Thoracic aorta (tissue), 2 donors: Measurements from ENCODE around the gene BICDL1. TPM values are rescaled to one million over a fixed set of nuclear protein-coding genes. Genes with fewer than 3 reads are reported as not detected.

Source experiments
- ATAC-seq: fragments of 150-250 bp; one replicate; pipeline ENCODE4 v1.8.0; 2017; ENCODE audit warnings: low read depth; ENCODE audit not compliant: insufficient number of reproducible peaks, low FRiP score
- DNase-seq: peaks from one replicate; pipeline ENCODE4 v3.0.0-alpha.2; 2020; ENCODE audit warnings: low spot score
- H3K27ac ChIP-seq, 2 donors: fragments of 200-600 bp; sonication (generic); 1 replicate in 1 of 2; 2 replicates in 1 of 2; pipeline ENCODE4 v1.5.1; 2016; ENCODE audit warnings: mild to moderate bottlenecking in 2 of 2, moderate library complexity in 2 of 2
- H3K27me3 ChIP-seq: fragments of 200-600 bp; sonication (generic); replicated peaks from 2 replicates; pipeline ENCODE4 v1.6.0; 2016; ENCODE audit warnings: mild to moderate bottlenecking; ENCODE audit not compliant: insufficient read depth
- H3K36me3 ChIP-seq: fragments of 200-600 bp; sonication (generic); one replicate; pipeline ENCODE4 v1.5.1; 2016
- H3K4me1 ChIP-seq, 2 donors: fragments of 200-600 bp; sonication (generic); 1 replicate in 1 of 2; 2 replicates in 1 of 2; pipeline versions ENCODE4 v1.5.1 to v1.6.0; 2016; ENCODE audit warnings: low read depth in 2 of 2, mild to moderate bottlenecking in 1 of 2; ENCODE audit not compliant: control insufficient read depth in 1 of 2
- H3K4me3 ChIP-seq: fragments of 200-600 bp; sonication (generic); 2 replicates; pipeline ENCODE4 v1.5.1; 2016; ENCODE audit warnings: mild to moderate bottlenecking
- H3K9me3 ChIP-seq: fragments of 200-600 bp; sonication (generic); 2 replicates; pipeline ENCODE4 v1.5.1; 2016
- total RNA-seq, 2 donors: library from RNA; depleted of rRNA; stranded (reverse); fragments of >200 nt; gene quantifications; one replicate each; pipeline versions ENCODE4 v1.1.0 to v1.2.3, GENCODE V29; 2016
- TF ChIP-seq, protein P1 (sequence below): fragments of 200-600 bp; sonication (generic); IDR thresholded peaks from one replicate; pipeline ENCODE4 v1.5.1; 2019; ENCODE audit warnings: antibody characterized with exemption

BICDL1 gene
- total RNA-seq, 2 donors from 2014 or later: 0.68 to 4.4 TPM

- TF ChIP-seq, protein P1, sequence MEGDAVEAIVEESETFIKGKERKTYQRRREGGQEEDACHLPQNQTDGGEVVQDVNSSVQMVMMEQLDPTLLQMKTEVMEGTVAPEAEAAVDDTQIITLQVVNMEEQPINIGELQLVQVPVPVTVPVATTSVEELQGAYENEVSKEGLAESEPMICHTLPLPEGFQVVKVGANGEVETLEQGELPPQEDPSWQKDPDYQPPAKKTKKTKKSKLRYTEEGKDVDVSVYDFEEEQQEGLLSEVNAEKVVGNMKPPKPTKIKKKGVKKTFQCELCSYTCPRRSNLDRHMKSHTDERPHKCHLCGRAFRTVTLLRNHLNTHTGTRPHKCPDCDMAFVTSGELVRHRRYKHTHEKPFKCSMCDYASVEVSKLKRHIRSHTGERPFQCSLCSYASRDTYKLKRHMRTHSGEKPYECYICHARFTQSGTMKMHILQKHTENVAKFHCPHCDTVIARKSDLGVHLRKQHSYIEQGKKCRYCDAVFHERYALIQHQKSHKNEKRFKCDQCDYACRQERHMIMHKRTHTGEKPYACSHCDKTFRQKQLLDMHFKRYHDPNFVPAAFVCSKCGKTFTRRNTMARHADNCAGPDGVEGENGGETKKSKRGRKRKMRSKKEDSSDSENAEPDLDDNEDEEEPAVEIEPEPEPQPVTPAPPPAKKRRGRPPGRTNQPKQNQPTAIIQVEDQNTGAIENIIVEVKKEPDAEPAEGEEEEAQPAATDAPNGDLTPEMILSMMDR: no peak
- Histone ChIP-seq H3K27me3 (no peaks in the 10 kb centered on the region), H3K27ac (no peak overlapping the region), H3K4me3 (no peak overlapping the region), H3K4me1 (no peaks in the 10 kb centered on the region), H3K9me3 (no peaks in the 10 kb centered on the region), H3K36me3 (no peaks in the 10 kb centered on the region)
- DNase-seq (no peak), ATAC-seq (no peak)
Measured at GRCh38 chr12:120066341-120066740, 77.3 kb downstream of the BICDL1 start.

- H3K9me3 ChIP-seq: no peaks in the 10 kb centered on the region
- H3K36me3 ChIP-seq: no peaks in the 10 kb centered on the region
- H3K27me3 ChIP-seq: no peaks in the 10 kb centered on the region
- no peak for DNase-seq
- no peak for ATAC-seq
- no peak overlapping the region for H3K4me3 ChIP-seq
- H3K27ac ChIP-seq: no peak overlapping the region
- TF ChIP-seq, protein P1: no peak
- H3K4me1 ChIP-seq: no peaks in the 10 kb centered on the region
Measured at GRCh38 chr12:120067084-120067869, 78.2 kb downstream of the BICDL1 start.

DNA sequence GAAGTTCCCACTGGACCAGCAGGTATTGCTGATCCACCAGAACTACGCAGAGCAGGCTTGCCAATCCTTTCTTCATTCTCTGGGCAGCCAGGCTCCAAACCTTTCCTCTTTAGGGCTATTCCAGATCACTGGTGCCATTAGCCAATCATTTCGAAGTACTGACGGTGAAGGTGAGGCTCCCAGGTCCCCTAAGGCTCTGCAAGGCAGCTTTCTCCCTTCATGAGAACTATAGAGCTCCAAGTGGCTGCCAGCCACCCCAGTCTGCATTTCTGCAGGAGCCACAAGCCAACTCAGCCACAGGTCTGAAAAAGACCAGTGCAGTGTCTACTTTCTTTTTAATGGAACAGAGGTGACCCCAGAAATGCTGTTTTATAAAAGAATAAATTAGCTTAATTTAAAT lies 78.9 kb downstream of the BICDL1 start:
- no peak for ATAC-seq
- DNase-seq: no peak
- TF ChIP-seq, protein P1: no peak
- Histone ChIP-seq H3K36me3 (no peaks in the 10 kb centered on the region), H3K4me3 (no peak overlapping the region), H3K27me3 (no peaks in the 10 kb centered on the region), H3K4me1 (no peaks in the 10 kb centered on the region), H3K9me3 (no peaks in the 10 kb centered on the region), H3K27ac (no peak overlapping the region)

- ATAC-seq (no peak), DNase-seq (no peak)
- Histone ChIP-seq H3K27ac (no peak overlapping the region), H3K9me3 (no peaks in the 10 kb centered on the region), H3K27me3 (no peaks in the 10 kb centered on the region), H3K4me1 (no peaks in the 10 kb centered on the region), H3K4me3 (no peak overlapping the region), H3K36me3 (no peaks in the 10 kb centered on the region)
- TF ChIP-seq, protein P1: no peak
Measured at GRCh38 chr12:120069278-120069677, 80.2 kb downstream of the BICDL1 start.

GRCh38 chr12:120071493-120072020 lies 82.5 kb downstream of the BICDL1 start:
- Histone ChIP-seq H3K4me1 (no peaks in the 10 kb centered on the region), H3K9me3 (no peaks in the 10 kb centered on the region), H3K27me3 (no peaks in the 10 kb centered on the region), H3K27ac (no peak overlapping the region), H3K36me3 (no peaks in the 10 kb centered on the region), H3K4me3 (no peak overlapping the region)
- TF ChIP-seq, protein P1: no peak
- DNase-seq (no peak), ATAC-seq (no peak)
